Vagina (tissue), 2 donors: ENCODE data around the gene DUSP28.

ENCODE experiments used
- CTCF ChIP-seq, 3 experiments: fragments of 450-650 bp in 2 of 3; fragments of 200-600 bp in 1 of 3; sonication (generic) in 1 of 3; IDR thresholded peaks; one replicate each; pipeline ENCODE4 v1.5.1; 2017 to 2019; ENCODE audit warnings: antibody characterized with exemption in 3 of 3, mild to moderate bottlenecking in 2 of 3, moderate library complexity in 2 of 3
- POLR2A ChIP-seq, 2 donors: fragments of 450-650 bp; IDR thresholded peaks; one replicate each; pipeline ENCODE4 v1.6.1; 2017; ENCODE audit warnings: antibody characterized with exemption in 2 of 2, mild to moderate bottlenecking in 2 of 2, moderate library complexity in 2 of 2

GRCh38 chr2:240532031-240532775, 28.0 kb upstream of the DUSP28 start:
- TF ChIP-seq POLR2A (IDR thresholded peaks at IDR 0.05) (no peak), CTCF (IDR thresholded peaks at IDR 0.05) (no peak)
